Neural crest cell (in vitro differentiated cells): ENCODE measurements around the gene PSENEN. TPM values are rescaled to one million over a fixed set of nuclear protein-coding genes. Genes with fewer than 3 reads are reported as not detected.
A peak's percentile ranks its signal among the peaks of the same experiment; 100 is the strongest.

Source experiments
- DNase-seq: peaks from one replicate; pipeline ENCODE4 v3.0.0; 2021; ENCODE audit warnings: low read depth, mixed read lengths, low spot score
- H3K27ac Mint-ChIP-seq: one replicate; pipeline ENCODE4 v1.8.0; 2021; ENCODE audit warnings: mild to moderate bottlenecking, mixed read lengths; ENCODE audit not compliant: unreplicated experiment
- H3K27me3 Mint-ChIP-seq: 2 replicates; pipeline ENCODE4 v1.8.0; 2021; ENCODE audit warnings: low read depth, mild to moderate bottlenecking, mixed read lengths
- H3K36me3 Mint-ChIP-seq: 2 replicates; pipeline ENCODE4 v1.8.0; 2021; ENCODE audit warnings: low read depth, mild to moderate bottlenecking, mixed read lengths
- H3K4me1 Mint-ChIP-seq: 2 replicates; pipeline ENCODE4 v1.8.0; 2021; ENCODE audit warnings: mixed read lengths
- H3K4me3 Mint-ChIP-seq: one replicate; pipeline ENCODE4 v1.8.0; 2021; ENCODE audit warnings: mild to moderate bottlenecking, mixed read lengths
- H3K9me3 Mint-ChIP-seq: 2 replicates; pipeline ENCODE4 v1.8.0; 2021; ENCODE audit warnings: mixed read lengths
- total RNA-seq: library from RNA; stranded (reverse); gene quantifications from 2 replicates; pipeline ENCODE4 v1.2.1, GENCODE V29; 2021
- TF ChIP-seq, protein P1 (sequence below): fragments of 200-600 bp; sonication (generic); conservative IDR thresholded peaks from 2 replicates; pipeline ENCODE4 v1.5.0; 2021; ENCODE audit warnings: antibody characterized with exemption, mild to moderate bottlenecking

PSENEN gene
- total RNA-seq, 1 donor from 2014 or later = 67.3 TPM

DNA sequence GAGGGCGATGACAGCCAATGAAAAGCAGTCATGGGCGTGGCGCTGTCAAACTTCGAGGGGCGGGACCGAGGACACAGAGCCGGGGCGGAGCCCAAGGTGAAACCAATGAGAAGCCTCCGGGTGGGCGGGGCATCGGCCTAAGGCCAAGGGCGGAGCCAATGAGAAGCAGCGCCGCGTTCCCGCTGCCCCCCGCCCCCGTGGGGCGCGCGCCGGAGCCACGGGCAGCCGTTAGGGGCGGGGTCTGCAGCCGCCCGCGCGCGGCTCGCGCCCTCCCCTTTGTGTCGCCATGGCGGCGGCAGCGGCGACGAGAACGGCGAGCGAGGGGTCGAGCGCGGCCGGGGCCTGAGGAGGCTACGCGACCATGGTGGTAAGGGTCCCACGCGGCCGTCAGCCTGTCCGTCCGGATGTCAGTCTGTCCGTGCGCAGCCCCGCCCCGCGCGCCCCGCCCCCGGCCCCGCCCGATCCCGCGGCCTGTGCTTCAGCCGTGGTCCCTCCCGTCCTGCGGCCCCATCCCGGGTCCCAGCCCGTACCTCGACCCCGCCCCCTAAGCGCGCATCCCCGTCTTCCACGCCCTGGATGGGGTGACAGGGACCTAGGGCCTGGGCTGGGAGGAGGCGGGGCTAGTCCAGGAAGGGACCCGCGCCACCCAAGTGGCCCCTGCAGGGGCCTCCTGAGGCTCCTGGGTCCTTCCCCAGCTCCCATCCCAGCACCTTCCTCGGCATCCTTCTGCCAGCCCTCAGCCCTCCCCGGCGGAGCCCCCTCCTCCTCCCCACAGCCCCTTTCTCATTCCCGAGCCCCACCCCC lies 30.0 kb downstream of the PSENEN start, which contains the start of gene ARHGAP33:
Gene ARHGAP33 (plus strand): TSS at position 267 of the 804 bp plus-strand sequence. CDS start 95 bp downstream, at position 362.
- Mint-ChIP-seq H3K27ac (peak within 1 kb of the TSS; percentile 78), H3K36me3 (no peaks in the 10 kb centered on the region), H3K4me1 (peaks cover 34% of the 10 kb centered on the region), H3K9me3 (no peaks in the 10 kb centered on the region), H3K4me3 (peak within 1 kb of the TSS; percentile 91), H3K27me3 (peaks cover 9% of the 10 kb centered on the region)
- DNase-seq = peak; percentile 100
- TF ChIP-seq, protein P1, sequence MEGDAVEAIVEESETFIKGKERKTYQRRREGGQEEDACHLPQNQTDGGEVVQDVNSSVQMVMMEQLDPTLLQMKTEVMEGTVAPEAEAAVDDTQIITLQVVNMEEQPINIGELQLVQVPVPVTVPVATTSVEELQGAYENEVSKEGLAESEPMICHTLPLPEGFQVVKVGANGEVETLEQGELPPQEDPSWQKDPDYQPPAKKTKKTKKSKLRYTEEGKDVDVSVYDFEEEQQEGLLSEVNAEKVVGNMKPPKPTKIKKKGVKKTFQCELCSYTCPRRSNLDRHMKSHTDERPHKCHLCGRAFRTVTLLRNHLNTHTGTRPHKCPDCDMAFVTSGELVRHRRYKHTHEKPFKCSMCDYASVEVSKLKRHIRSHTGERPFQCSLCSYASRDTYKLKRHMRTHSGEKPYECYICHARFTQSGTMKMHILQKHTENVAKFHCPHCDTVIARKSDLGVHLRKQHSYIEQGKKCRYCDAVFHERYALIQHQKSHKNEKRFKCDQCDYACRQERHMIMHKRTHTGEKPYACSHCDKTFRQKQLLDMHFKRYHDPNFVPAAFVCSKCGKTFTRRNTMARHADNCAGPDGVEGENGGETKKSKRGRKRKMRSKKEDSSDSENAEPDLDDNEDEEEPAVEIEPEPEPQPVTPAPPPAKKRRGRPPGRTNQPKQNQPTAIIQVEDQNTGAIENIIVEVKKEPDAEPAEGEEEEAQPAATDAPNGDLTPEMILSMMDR = no peak

DNA sequence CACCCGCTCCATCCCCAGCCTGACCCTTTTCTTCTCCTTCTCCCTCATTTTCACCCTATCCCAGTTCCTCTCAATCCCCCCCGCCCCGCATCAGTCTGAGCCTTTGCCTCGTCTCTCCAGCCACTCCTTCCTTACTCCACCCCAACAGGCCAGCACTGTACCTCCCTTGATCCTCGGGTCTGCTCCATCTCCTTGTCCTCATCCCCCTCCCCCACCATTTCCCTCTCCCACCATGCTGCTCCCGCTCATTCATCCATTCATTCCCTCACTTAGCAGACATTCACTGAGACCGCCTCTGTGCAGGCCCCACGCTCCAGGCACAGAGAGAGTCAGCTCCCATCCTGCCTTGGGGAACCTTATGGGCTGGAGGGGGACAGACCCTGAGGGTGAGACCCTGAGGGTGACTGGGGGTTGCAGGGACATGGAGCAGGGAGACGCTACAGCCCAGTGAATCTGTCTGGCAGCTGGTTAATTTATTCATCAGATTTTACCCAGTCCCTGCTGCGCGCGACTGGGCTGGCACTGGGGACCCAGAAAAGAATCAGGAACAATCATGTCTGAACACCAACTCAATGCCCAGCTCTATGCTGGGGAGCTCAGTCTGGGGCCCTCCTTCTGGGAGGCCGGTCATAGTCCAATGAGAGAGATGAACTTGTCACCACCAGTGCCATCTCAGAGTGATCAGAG lies 30.8 kb downstream of the PSENEN start:
- H3K27ac Mint-ChIP-seq = peak overlapping the region; percentile 78
- peak; percentile 31 for DNase-seq
- TF ChIP-seq, protein P1 = no peak
- H3K36me3 Mint-ChIP-seq = no peaks in the 10 kb centered on the region
- H3K9me3 Mint-ChIP-seq = no peaks in the 10 kb centered on the region
- peak overlapping the region; percentile 87 for H3K4me3 Mint-ChIP-seq
- H3K4me1 Mint-ChIP-seq = peaks cover 34% of the 10 kb centered on the region
- H3K27me3 Mint-ChIP-seq = peaks cover 9% of the 10 kb centered on the region

DNA sequence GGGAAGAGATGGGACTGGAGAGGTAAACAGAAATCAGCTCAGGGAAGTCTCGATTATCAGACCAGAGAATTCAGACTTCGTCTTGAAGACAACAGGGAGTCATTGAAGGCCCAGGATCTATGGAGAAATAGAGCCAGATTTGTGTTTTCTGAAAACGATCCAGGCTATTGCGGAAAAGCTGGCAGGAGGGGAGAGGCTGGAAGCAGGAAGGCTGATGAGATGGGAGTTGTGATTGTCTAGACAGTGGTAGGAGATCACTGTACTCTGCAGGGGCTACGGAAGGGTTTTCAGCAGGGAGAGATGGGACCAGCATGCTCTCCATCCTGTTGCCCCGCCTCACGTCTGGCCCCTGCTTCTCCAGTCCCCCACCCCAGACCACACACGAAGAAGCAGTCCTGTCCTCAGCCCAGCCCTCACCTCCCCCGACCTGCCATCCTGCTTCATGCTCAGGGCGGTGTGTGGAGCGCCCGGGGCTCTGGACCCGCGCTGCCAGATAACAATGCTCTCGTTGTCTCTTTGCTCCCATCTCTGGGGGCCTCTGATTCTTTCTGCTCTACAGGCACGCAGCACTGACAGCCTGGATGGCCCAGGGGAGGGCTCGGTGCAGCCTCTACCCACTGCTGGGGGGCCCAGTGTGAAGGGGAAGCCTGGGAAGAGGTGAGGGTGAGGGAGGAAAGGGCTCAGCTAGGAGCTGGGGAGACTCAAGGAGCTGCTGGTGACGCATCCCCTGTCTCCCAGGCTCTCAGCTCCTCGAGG lies 31.8 kb downstream of the PSENEN start:
- peak; percentile 44 for DNase-seq

DNA sequence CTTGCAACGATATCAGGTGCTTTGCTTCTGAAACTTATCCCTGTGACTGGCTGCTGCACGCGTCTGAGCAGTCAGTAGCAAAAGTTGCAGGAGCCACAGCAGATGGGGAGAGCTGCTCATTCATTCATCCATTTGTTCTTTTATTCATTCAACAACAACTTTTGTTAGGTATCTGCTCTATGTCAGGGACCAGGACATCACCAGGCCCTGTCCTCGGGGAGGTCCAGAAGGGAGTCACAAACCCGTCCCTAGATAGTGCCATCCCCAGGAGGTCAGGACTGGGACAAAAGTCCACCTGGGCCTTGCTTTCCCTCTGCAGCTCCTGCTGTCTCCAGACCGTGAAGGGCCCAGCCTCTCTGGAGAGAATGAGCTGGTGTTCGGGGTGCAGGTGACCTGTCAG lies 32.5 kb downstream of the PSENEN start:
- Mint-ChIP-seq H3K4me1 (peaks cover 36% of the 10 kb centered on the region), H3K27ac (no peak overlapping the region), H3K27me3 (peaks cover 9% of the 10 kb centered on the region), H3K9me3 (no peaks in the 10 kb centered on the region), H3K36me3 (no peaks in the 10 kb centered on the region), H3K4me3 (peak overlapping the region; percentile 87)
- no peak for DNase-seq
- TF ChIP-seq, protein P1 = no peak

More for the DNA sequence above, 31.8 kb downstream of the PSENEN start:
- H3K36me3 Mint-ChIP-seq = no peaks in the 10 kb centered on the region
- H3K4me1 Mint-ChIP-seq = peaks cover 34% of the 10 kb centered on the region
- peak overlapping the region; percentile 23 for H3K27ac Mint-ChIP-seq
- H3K9me3 Mint-ChIP-seq = no peaks in the 10 kb centered on the region
- peaks cover 9% of the 10 kb centered on the region for H3K27me3 Mint-ChIP-seq
- H3K4me3 Mint-ChIP-seq = peak overlapping the region; percentile 87
- TF ChIP-seq, protein P1 = no peak

DNA sequence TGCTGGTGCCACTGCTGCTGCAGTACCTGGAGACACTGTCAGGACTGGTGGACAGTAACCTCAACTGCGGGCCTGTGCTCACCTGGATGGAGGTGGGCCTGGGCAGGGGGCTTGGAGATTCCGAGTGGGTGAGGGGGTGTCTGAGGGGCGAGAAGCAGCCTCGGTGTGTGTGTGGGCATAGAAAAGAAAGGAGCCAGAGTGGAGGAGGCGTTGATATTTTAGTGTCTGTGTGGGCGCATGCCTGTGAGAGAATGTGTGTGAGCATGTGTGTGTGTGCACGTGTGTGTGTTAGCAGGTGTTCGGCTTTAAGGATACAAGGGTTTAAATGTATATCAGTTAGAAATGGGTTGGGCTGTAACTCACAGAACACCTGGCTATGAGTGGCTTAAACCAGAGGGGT lies 33.6 kb downstream of the PSENEN start:
- Mint-ChIP-seq H3K4me3 (no peak overlapping the region), H3K27ac (no peak overlapping the region), H3K4me1 (peaks cover 41% of the 10 kb centered on the region), H3K36me3 (peaks cover 3% of the 10 kb centered on the region), H3K27me3 (peaks cover 9% of the 10 kb centered on the region), H3K9me3 (no peaks in the 10 kb centered on the region)
- no peak for DNase-seq
- TF ChIP-seq, protein P1 = no peak
